Lower lobe of right lung (tissue), 2 donors: ENCODE data around the gene RABGGTA. TPM values are rescaled to one million over a fixed set of nuclear protein-coding genes. Genes with fewer than 3 reads are reported as not detected.

ENCODE experiments used
- ATAC-seq, 2 donors: fragments of 200-7000 bp; cut with Tn5 transposase; one replicate each; pipeline ENCODE4 v1.9.1; 2020 to 2022; ENCODE audit warnings: mild to moderate bottlenecking in 2 of 2, moderate library complexity in 2 of 2
- DNase-seq: peaks from one replicate; pipeline ENCODE4 v3.0.0-alpha.2; 2020
- H3K27ac ChIP-seq: fragments of 200-600 bp; one replicate; pipeline ENCODE4 v1.8.0; 2022
- H3K27me3 ChIP-seq: fragments of 200-600 bp; one replicate; pipeline ENCODE4 v1.8.0; 2022; ENCODE audit warnings: low read depth
- H3K36me3 ChIP-seq: fragments of 200-600 bp; one replicate; pipeline ENCODE4 v1.8.0; 2022; ENCODE audit warnings: mild to moderate bottlenecking
- H3K4me1 ChIP-seq: fragments of 200-600 bp; one replicate; pipeline ENCODE4 v1.8.0; 2022
- H3K4me3 ChIP-seq: fragments of 200-600 bp; one replicate; pipeline ENCODE4 v1.8.0; 2022; ENCODE audit warnings: mild to moderate bottlenecking
- H3K9me3 ChIP-seq: fragments of 200-600 bp; one replicate; pipeline ENCODE4 v1.8.0; 2022
- intact Hi-C: fragments of 100-400 bp; cut with DNase I; formaldehyde crosslinking; loops from one replicate; pipeline ENCODE4 v1.11.0; 2022
- total RNA-seq: library from RNA; stranded (reverse); fragmentation: NEBNext Ultra II Directional; extraction: Animal tissue kit (Norgen Biotek cat#: 25700); gene quantifications from one replicate; pipeline ENCODE4 v1.2.1, GENCODE V29; 2021
- TF ChIP-seq, protein P1 (sequence below): fragments of 200-600 bp; IDR thresholded peaks from one replicate; pipeline ENCODE4 v1.8.0; 2022; ENCODE audit warnings: antibody characterized with exemption, mild to moderate bottlenecking
- donor health status: DM: no; HTN: yes; CAD: no; lungs with severe emphysema.

The RABGGTA gene
- total RNA-seq, 1 donor from 2014 or later, result 50.4 TPM

DNA sequence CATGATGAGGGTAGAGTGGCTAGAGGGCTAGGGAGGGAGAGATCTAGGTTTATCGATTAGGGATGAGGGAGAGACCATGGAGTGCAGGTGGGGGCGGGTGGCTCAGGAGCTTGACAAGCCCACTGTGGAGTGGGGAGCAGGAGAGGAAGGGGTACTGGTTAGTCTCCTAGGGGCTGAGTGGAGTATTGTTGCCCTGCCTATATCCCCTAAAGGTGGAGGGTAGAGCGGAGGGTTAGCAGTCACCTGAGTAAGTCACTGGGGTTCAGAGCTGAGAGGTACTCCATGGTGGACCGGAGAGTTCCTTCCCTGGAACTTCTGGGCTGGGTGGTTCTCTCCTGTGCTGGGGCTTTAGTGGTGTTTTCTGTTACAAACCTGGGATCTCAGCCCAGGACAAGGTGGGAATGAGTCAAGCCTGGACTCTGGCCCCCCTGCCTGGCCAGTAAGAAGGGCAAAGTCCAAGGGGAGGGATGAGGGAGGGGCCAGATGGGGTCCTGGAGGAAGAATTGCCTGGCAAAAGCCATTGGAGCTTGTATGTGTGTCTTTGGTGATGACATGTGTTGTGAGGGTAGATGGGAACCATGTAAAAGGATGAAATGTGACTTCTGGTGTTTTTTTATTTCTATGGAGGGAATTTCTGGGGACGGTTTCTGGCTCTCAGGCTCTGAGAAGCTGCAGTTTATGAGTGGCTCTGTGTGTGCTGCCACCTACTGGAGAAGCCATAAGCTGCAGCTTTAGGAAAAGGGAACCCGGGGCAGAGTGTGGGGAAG lies 36.4 kb upstream of the RABGGTA start, which contains the start of gene CIDEB:
TSS of gene CIDEB (minus strand) at position 403 of the 767 bp plus-strand sequence. CDS start at position 284, 119 bp downstream.
- TF ChIP-seq, protein P1, sequence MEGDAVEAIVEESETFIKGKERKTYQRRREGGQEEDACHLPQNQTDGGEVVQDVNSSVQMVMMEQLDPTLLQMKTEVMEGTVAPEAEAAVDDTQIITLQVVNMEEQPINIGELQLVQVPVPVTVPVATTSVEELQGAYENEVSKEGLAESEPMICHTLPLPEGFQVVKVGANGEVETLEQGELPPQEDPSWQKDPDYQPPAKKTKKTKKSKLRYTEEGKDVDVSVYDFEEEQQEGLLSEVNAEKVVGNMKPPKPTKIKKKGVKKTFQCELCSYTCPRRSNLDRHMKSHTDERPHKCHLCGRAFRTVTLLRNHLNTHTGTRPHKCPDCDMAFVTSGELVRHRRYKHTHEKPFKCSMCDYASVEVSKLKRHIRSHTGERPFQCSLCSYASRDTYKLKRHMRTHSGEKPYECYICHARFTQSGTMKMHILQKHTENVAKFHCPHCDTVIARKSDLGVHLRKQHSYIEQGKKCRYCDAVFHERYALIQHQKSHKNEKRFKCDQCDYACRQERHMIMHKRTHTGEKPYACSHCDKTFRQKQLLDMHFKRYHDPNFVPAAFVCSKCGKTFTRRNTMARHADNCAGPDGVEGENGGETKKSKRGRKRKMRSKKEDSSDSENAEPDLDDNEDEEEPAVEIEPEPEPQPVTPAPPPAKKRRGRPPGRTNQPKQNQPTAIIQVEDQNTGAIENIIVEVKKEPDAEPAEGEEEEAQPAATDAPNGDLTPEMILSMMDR, result peak; percentile 93
- H3K36me3 ChIP-seq, result peaks cover 49% of the 10 kb centered on the region
- ATAC-seq, result peak; percentile 24 to 51
- intact Hi-C loops, result no loop called here
- no peaks in the 10 kb centered on the region for H3K9me3 ChIP-seq
- peaks cover 43% of the 10 kb centered on the region for H3K4me1 ChIP-seq
- H3K27ac ChIP-seq, result no peak within 1 kb of the TSS
- no peak within 1 kb of the TSS for H3K4me3 ChIP-seq
- peak; percentile 65 for DNase-seq
- H3K27me3 ChIP-seq, result no peaks in the 10 kb centered on the region

DNA sequence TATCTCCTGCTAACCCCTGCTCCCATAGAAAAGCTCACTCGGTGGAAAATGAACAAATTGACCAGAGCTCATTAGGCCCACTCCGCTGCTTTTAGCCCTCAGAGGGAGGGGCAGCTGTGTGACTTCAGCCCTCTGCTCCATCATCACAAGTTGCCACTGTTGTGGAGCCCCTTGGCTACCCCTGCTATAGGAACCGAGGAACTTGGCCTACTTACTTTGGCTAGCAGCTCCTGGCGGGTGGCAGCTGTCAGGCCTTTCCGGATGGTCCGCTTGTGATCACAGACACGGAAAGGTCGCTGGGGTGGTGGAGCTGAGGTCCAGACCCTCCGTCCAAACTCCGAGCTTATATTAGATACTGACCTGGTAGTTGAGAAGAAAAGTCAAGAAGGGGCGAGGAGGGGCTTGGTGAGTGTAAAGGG lies 35.8 kb upstream of the RABGGTA start:
- H3K36me3 ChIP-seq, result peaks cover 55% of the 10 kb centered on the region
- no peak overlapping the region for H3K27ac ChIP-seq
- intact Hi-C loops, result no loop called here
- no peak overlapping the region for H3K4me3 ChIP-seq
- no peaks in the 10 kb centered on the region for H3K9me3 ChIP-seq
- TF ChIP-seq, protein P1, result no peak
- no peak for ATAC-seq
- H3K4me1 ChIP-seq, result peaks cover 37% of the 10 kb centered on the region
- no peaks in the 10 kb centered on the region for H3K27me3 ChIP-seq
- DNase-seq, result no peak

DNA sequence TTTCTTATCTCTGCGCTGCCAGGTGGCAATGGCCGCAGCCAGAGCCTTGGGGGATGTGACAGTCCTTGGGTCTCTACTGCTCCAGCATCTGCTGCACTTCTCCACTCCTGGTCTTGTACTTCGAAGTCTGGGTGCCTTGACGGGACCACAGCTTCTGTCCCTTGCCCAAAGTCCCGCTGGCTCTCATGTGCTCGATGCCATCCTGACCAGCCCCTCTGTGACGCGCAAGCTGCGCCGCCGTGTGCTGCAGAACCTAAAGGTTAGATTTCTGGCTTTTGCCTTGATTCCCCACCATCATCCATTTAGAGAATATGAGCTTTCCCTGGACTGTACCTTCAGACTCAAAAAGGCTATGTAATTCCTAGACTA lies 32.6 kb upstream of the RABGGTA start:
- H3K27ac ChIP-seq, result no peak overlapping the region
- peaks cover 22% of the 10 kb centered on the region for H3K4me1 ChIP-seq
- ATAC-seq, result no peak
- H3K4me3 ChIP-seq, result no peak overlapping the region
- no peaks in the 10 kb centered on the region for H3K9me3 ChIP-seq
- DNase-seq, result no peak
- peaks cover 66% of the 10 kb centered on the region for H3K36me3 ChIP-seq
- intact Hi-C loops, result no loop called here
- H3K27me3 ChIP-seq, result no peaks in the 10 kb centered on the region
- TF ChIP-seq, protein P1, result no peak

DNA sequence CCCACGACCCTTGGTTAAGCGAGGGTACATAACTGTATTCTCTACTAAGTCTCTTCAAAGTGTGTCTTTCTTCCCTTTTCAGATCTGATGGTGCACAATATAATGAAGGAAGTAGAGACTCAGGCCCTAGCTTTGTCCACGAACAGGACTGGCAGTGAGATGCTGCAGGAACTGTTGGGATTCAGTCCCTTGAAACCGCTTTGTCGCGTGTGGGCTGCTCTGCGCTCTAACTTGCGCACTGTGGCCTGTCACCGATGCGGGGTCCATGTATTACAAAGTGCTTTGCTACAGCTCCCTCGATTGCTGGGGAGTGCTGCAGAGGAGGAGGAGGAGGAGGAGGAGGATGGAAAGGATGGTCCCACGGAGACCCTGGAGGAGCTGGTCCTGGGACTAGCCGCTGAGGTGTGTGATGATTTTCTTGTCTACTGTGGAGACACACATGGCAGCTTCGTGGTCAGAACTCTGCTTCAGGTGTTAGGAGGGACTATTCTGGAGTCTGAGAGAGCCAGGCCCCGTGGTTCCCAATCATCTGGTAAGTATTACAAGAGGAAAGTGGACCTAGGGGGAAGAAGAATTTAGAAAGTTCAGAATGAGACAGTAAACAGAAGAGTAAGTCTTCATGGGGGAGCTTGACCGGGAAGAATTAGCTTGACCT lies 29.1 kb upstream of the RABGGTA start:
- Histone ChIP-seq H3K9me3 (no peaks in the 10 kb centered on the region), H3K27ac (peak overlapping the region; percentile 92), H3K27me3 (no peaks in the 10 kb centered on the region), H3K4me1 (peaks cover 31% of the 10 kb centered on the region), H3K4me3 (peak overlapping the region; percentile 99), H3K36me3 (peaks cover 57% of the 10 kb centered on the region)
- ATAC-seq, result no peak
- TF ChIP-seq, protein P1, result no peak
- intact Hi-C loops, result no loop called here
- no peak for DNase-seq

DNA sequence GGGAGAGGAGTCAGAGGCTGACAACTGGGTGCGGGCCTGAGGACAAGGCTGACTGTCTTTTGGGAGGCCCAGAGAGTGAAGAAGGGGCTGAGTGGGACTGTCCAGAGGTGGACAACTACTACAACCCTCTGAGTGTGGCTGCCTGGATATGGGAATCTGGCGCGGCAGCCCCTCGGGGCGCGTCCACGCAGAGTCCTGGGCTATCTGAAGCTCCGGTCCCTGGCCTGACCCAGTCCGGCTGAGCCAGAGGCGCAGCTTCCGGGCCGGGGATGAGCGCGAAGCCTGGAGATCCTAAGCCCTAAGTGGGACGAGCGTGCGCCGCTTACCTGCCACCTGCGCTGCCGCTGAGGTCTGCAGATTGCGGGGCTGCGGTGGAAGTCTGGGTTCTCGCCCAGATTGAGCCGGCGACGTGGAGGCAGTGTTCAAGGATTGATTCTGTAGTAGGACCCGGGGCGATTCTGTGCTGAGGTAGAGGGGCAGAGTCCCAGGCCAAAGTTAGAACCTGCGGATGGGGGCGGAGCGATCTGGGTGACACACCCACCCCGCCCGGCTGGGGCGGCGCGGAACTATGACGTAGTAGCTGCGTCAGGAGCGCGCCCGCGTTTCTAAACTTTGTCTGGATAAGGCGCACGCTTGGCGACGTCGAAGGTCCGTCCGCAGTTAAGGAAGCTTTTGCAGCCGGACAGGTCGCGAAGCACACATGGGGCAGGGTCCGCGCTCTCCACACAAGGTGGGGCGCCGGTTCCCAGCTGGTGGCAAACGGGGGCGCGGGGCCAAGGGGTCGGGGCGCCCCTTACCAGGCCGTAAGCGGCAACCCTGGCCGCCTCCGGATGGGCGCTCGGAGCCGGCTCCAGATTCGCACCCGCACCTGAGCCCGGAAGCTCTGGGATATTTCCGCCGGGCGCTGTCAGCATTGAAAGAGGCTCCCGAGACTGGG lies 28.1 kb upstream of the RABGGTA start, which contains the start of the genes DHRS1 and NOP9:
TSS of gene DHRS1 (minus strand) at position 526 of the 937 bp plus-strand sequence. CDS start 674 bp downstream, outside the sequence.
TSS of gene NOP9 (plus strand) at position 596 of the 937 bp plus-strand sequence. CDS start at position 701, 105 bp downstream.
- intact Hi-C loops, result loop anchor here (10.0 kb wide), 1 partner anchor 55 kb away; the partner anchor contains the start of gene TINF2
- TF ChIP-seq, protein P1, result no peak

More for the DNA sequence above, 28.1 kb upstream of the RABGGTA start, which contains the start of the genes DHRS1 and NOP9:
- Histone ChIP-seq H3K27ac (peak within 1 kb of the TSS; percentile 92), H3K4me3 (peak within 1 kb of the TSS; percentile 99), H3K9me3 (no peaks in the 10 kb centered on the region), H3K4me1 (peaks cover 31% of the 10 kb centered on the region), H3K27me3 (no peaks in the 10 kb centered on the region), H3K36me3 (peaks cover 57% of the 10 kb centered on the region)
- peak; percentile 94 to 95 for ATAC-seq
- peak; percentile 94 for DNase-seq
